Mucosa of descending colon (tissue), 3 donors: ENCODE results near the gene SUN2. TPM values are rescaled to one million over a fixed set of nuclear protein-coding genes. Genes with fewer than 3 reads are reported as not detected.

Experiments
- ATAC-seq: fragments of 200-7000 bp; cut with Tn5 transposase; one replicate; pipeline ENCODE4 v1.9.1; 2020; ENCODE audit warnings: mild to moderate bottlenecking, moderate library complexity
- DNase-seq, 3 donors: peaks; one replicate each; pipeline ENCODE4 v3.0.0-alpha.2; 2020
- H3K36me3 ChIP-seq: fragments of 200-600 bp; one replicate; pipeline ENCODE4 v1.8.0; 2021; ENCODE audit warnings: low read depth, mild to moderate bottlenecking
- H3K4me1 ChIP-seq: fragments of 200-600 bp; one replicate; pipeline ENCODE4 v1.8.0; 2021; ENCODE audit warnings: low read depth, mild to moderate bottlenecking
- H3K4me3 ChIP-seq: fragments of 200-600 bp; one replicate; pipeline ENCODE4 v1.8.0; 2021; ENCODE audit warnings: mild to moderate bottlenecking
- H3K9me3 ChIP-seq: fragments of 200-600 bp; one replicate; pipeline ENCODE4 v1.8.0; 2021; ENCODE audit warnings: mild to moderate bottlenecking
- intact Hi-C, 2 donors: fragments of 100-400 bp; cut with DNase I in 1 of 2; cut with micrococcal nuclease in 1 of 2; formaldehyde crosslinking; loops; one replicate each; pipeline versions ENCODE4 v1.11.0 to v1.11.1; 2022; cut with DNase I, micrococcal nuclease
- total RNA-seq, 3 donors: library from RNA; stranded (reverse); fragmentation: NEBNext Ultra II Directional in 2 of 3; extraction: Animal tissue kit (Norgen Biotek cat#: 25700) in 2 of 3; gene quantifications; one replicate each; pipeline versions ENCODE4 v1.2.1 to v1.2.4, GENCODE V29; 2021 to 2023
- TF ChIP-seq, protein P1 (sequence below): fragments of 200-600 bp; IDR thresholded peaks from one replicate; pipeline ENCODE4 v1.8.0; 2022; ENCODE audit warnings: antibody characterized with exemption, mild to moderate bottlenecking
- donor health status: DM: no; HTN: no; CAD: no; lungs with moderate emphysema.
- donor health status: DM: no; HTN: no; CAD: no.
- donor health status: DM: no; HTN: yes; CAD: no.

SUN2 gene
- total RNA-seq, 3 donors from 2014 or later: 130 to 235 (median 181) TPM

DNA sequence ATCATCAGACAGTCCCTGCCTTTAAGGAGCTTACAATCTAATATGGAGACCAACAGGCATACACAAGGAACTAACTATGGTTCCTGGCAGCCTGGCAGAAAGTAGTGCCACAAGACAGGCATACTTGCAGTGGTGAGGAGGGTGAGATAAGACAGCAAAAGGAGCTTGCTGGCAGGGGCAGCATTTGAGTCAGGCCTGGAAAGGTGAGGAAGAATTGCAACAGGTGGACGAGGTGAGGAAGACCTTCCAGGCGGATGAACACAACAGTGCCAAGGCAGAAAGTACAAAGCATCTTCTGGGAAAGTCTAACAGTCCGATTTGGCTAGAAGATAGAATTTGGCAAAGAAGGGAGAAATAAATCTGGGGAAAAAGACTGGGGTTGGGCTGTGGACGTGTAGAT is 33.8 kb upstream of the SUN2 start:
- TF ChIP-seq, protein P1, sequence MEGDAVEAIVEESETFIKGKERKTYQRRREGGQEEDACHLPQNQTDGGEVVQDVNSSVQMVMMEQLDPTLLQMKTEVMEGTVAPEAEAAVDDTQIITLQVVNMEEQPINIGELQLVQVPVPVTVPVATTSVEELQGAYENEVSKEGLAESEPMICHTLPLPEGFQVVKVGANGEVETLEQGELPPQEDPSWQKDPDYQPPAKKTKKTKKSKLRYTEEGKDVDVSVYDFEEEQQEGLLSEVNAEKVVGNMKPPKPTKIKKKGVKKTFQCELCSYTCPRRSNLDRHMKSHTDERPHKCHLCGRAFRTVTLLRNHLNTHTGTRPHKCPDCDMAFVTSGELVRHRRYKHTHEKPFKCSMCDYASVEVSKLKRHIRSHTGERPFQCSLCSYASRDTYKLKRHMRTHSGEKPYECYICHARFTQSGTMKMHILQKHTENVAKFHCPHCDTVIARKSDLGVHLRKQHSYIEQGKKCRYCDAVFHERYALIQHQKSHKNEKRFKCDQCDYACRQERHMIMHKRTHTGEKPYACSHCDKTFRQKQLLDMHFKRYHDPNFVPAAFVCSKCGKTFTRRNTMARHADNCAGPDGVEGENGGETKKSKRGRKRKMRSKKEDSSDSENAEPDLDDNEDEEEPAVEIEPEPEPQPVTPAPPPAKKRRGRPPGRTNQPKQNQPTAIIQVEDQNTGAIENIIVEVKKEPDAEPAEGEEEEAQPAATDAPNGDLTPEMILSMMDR: no peak
- Histone ChIP-seq H3K9me3 (no peaks in the 10 kb centered on the region), H3K4me1 (peaks cover 8% of the 10 kb centered on the region), H3K36me3 (no peaks in the 10 kb centered on the region), H3K4me3 (no peak overlapping the region)
- intact Hi-C loops: no loop called here
- no peak for DNase-seq
- no peak for ATAC-seq

DNA sequence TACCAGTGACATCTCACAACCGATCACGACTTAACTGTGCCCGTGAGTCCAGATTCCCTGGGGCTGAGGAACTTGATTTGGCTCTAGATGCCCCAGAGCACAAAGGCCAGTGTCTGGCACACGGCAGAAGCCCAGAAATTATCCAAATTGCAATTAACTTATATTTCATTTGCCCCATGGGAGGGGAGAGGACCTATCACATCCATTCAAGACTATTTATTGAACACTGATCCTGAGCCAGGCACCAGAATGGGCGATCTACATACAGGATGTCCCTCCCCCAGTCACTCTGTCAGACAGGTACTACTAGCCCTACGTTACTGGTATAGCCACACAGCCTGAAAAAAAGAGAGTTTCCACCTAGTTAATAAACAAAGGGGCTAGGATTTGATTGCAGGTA is 33.0 kb upstream of the SUN2 start:
- intact Hi-C loops: no loop called here
- ATAC-seq (no peak), DNase-seq (no peak)
- Histone ChIP-seq H3K4me3 (no peak overlapping the region), H3K4me1 (peaks cover 8% of the 10 kb centered on the region), H3K36me3 (no peaks in the 10 kb centered on the region), H3K9me3 (no peaks in the 10 kb centered on the region)
- TF ChIP-seq, protein P1: no peak

DNA sequence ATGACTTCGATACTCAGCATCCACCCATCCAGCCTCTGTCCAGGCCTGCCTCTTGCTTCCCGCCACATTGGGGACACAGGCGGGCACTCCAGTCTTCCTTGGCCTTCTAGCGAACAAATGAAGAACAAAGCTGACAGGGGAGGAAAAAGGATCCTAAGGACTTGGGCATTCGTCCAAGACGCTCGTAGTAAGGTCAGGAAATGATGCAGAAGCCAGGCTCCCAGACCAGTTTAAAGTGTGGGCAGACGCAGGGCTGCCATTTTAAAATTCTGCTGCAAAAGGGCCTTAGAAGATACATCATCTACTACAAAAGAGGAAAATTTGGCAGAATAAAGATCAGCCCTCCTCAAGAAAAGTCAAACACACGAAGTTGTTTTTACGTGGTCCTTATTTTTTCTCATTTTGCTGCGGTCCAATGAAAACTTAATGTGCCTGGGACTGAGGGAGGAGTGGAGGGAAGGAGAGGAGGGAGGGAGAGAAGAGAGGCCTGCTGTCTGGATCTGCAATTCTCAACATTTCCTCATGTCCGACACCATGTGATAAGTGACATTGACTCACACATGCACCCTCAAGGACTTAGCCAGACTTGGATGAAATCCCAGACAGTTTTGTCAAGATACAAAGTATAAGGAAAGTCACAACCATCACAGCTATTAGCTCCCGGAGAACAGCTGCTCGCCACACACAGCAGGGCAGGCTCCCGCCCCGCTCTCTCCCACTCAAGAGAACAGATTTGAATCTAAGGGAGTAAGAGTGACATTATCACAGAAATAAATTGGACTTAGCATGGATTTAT is 32.4 kb upstream of the SUN2 start:
- ATAC-seq: peak; percentile 84
- no peak overlapping the region for H3K4me3 ChIP-seq
- H3K9me3 ChIP-seq: no peaks in the 10 kb centered on the region
- intact Hi-C loops: no loop called here
- H3K4me1 ChIP-seq: peaks cover 6% of the 10 kb centered on the region
- TF ChIP-seq, protein P1: no peak
- no peaks in the 10 kb centered on the region for H3K36me3 ChIP-seq
- peak in 1 of 3 donors; percentile 48 for DNase-seq

DNA sequence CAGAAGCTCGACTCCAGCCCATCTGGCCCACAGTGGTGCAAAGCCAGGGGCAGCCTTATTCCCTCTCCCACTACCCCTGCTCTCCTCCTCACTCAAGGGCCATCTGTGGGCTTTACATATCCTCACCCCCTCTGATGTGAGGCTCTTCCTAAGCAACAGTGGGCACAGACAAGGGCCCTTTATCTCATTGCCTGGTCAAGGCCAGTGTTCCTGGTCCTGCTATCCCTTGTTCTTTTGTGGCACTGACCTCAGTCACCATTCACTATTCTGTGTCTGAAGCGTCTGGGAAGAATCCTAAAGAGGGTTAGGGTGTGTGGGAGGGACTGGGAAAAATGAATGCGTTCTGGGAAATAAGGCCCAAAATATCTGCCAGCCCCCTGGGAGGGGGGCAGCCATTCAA is 30.8 kb upstream of the SUN2 start:
- TF ChIP-seq, protein P1: no peak
- Histone ChIP-seq H3K9me3 (no peaks in the 10 kb centered on the region), H3K36me3 (no peaks in the 10 kb centered on the region), H3K4me3 (no peak overlapping the region), H3K4me1 (no peaks in the 10 kb centered on the region)
- intact Hi-C loops: no loop called here
- DNase-seq: no peak
- ATAC-seq: no peak

DNA sequence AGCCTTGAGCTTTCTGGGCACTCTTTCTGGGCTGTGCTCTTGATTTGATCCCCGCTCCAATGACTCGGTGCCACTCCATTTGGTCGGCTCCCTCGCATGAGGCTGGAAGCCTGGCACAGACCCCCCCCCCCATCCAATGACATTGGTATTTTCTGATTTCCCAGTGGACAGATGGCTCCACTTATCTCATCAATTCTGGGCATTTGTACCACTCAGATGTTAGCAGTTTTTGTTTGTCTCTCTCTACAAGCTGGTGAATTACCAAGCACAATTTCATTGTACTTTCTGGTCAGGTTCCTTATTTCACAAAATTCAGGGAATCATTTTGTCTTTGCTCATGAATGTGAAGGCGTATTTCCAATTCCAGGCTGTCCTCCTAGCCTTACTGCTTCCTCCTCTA is 29.1 kb upstream of the SUN2 start:
- no peaks in the 10 kb centered on the region for H3K9me3 ChIP-seq
- H3K4me1 ChIP-seq: no peaks in the 10 kb centered on the region
- no peaks in the 10 kb centered on the region for H3K36me3 ChIP-seq
- DNase-seq (no peak), ATAC-seq (no peak)
- intact Hi-C loops: no loop called here
- no peak overlapping the region for H3K4me3 ChIP-seq
- TF ChIP-seq, protein P1: no peak
